ENCODE data around the gene ZNF780A.
"Not testable (repeated sequence)": the region's sequence is repeated elsewhere in the genome, so short reads cannot be mapped to it uniquely, and the experiment has no call there.

ZNF780A gene

DNA sequence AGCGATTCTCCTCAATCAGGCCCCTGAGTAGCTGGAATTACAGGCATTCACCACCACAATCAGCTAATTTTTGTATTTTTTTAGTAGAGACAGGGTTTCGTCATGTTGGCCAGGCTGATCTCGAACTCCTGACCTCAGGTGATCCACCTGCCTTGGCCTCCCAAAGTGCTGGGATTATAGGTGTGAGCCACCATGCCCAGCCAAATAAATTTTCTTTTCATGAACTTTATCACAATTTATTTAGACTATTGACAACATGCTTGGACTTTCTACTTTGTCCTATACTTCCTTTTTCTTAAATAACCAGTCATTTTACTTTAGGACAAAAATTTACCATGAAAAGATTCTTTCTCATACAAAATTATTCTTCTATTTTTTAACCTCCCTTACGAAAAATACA lies 21.5 kb upstream of the ZNF780A start:
- H2AFZ ChIP-seq (ENCODE audit: low read depth, low read length); H2BK15ac ChIP-seq (ENCODE audit: low read depth, poor library complexity, severe bottlenecking); H3K14ac ChIP-seq (ENCODE audit: low read length in 2 of 2); H3K9me3 ChIP-seq (ENCODE audit: control insufficient read depth, low read length); H4K91ac ChIP-seq (ENCODE audit: low read length); H2BK5ac ChIP-seq (ENCODE audit: low read depth, low read length, poor library complexity, severe bottlenecking); H3K18ac ChIP-seq (ENCODE audit: low read depth in 1 of 2, low read length in 2 of 2); H3K79me1 ChIP-seq (replicated peaks; ENCODE audit: low read length, poor library complexity, severe bottlenecking); H2AK5ac ChIP-seq (ENCODE audit: low read length, severe bottlenecking); H3K27ac ChIP-seq (ENCODE audit: low read length, poor library complexity, severe bottlenecking); H3K4me2 ChIP-seq (ENCODE audit: low read length, poor library complexity, severe bottlenecking); H2BK12ac ChIP-seq (ENCODE audit: low read length in 2 of 2); H3K4ac ChIP-seq (ENCODE audit: low read depth in 1 of 2, low read length in 2 of 2); H3K9ac ChIP-seq (ENCODE audit: low read length); H4K8ac ChIP-seq (ENCODE audit: low read length); H3K36me3 ChIP-seq (ENCODE audit: control insufficient read depth in 1 of 2, insufficient read depth in 2 of 2, low read depth in 1 of 2, low read length in 2 of 2); H3K4me3 ChIP-seq (ENCODE audit: insufficient read depth in 1 of 2, low read depth in 1 of 2, low read length in 2 of 2); H2BK120ac ChIP-seq (ENCODE audit: low read depth, low read length); H3K23ac ChIP-seq (ENCODE audit: low read length in 2 of 2); H3K27me3 ChIP-seq (ENCODE audit: control insufficient read depth in 1 of 2, insufficient read depth in 1 of 2, low read length in 2 of 2); DNase-seq; H3K4me1 ChIP-seq (ENCODE audit: control insufficient read depth, insufficient read depth, low read depth, low read length): not testable (repeated sequence)
- 34% methylated on average over 4 of the region's 4 CpGs for WGBS

DNA sequence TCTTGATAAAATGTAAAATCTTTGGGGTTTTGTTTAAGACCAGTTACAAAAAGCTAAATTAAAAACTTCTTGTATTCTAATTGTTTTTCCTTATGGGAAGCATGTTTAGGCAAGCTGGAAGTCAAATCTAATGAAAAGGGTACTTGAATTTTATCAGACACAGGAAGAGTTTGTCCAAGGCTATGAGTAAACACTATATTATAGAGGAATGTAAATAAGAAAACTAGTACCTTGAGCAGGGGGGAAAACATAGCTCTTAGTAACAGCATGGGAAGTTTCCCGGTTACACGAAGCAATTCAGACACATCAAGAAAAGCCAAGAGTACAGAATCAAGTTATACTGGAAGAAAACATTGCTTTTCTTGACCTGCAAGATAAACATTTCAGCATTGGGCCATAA lies 19.8 kb upstream of the ZNF780A start:
- Histone ChIP-seq H4K8ac (ENCODE audit: low read length) (no peak overlapping the region), H3K79me1 (replicated peaks; ENCODE audit: low read length, poor library complexity, severe bottlenecking) (no peaks in the 10 kb centered on the region), H3K4me1 (ENCODE audit: control insufficient read depth, insufficient read depth, low read depth, low read length) (no peaks in the 10 kb centered on the region), H2BK120ac (ENCODE audit: low read depth, low read length) (no peak overlapping the region), H2BK12ac (ENCODE audit: low read length in 2 of 2) (no peak overlapping the region), H2BK15ac (ENCODE audit: low read depth, poor library complexity, severe bottlenecking) (no peak overlapping the region), H3K14ac (ENCODE audit: low read length in 2 of 2) (no peak overlapping the region), H3K27ac (ENCODE audit: low read length, poor library complexity, severe bottlenecking) (no peak overlapping the region), H3K18ac (ENCODE audit: low read depth in 1 of 2, low read length in 2 of 2) (no peak overlapping the region), H2AFZ (ENCODE audit: low read depth, low read length) (no peak overlapping the region), H3K9ac (ENCODE audit: low read length) (no peak overlapping the region), H3K4me2 (ENCODE audit: low read length, poor library complexity, severe bottlenecking) (no peak overlapping the region), H3K4ac (ENCODE audit: low read depth in 1 of 2, low read length in 2 of 2) (no peak overlapping the region), H3K27me3 (ENCODE audit: control insufficient read depth in 1 of 2, insufficient read depth in 1 of 2, low read length in 2 of 2) (no peaks in the 10 kb centered on the region), H3K36me3 (ENCODE audit: control insufficient read depth in 1 of 2, insufficient read depth in 2 of 2, low read depth in 1 of 2, low read length in 2 of 2) (no peaks in the 10 kb centered on the region), H3K9me3 (ENCODE audit: control insufficient read depth, low read length) (no peaks in the 10 kb centered on the region), H4K91ac (ENCODE audit: low read length) (no peak overlapping the region), H3K23ac (ENCODE audit: low read length in 2 of 2) (no peak overlapping the region), H3K4me3 (ENCODE audit: insufficient read depth in 1 of 2, low read depth in 1 of 2, low read length in 2 of 2) (no peak overlapping the region), H2AK5ac (ENCODE audit: low read length, severe bottlenecking) (no peak overlapping the region), H2BK5ac (ENCODE audit: low read depth, low read length, poor library complexity, severe bottlenecking) (no peak overlapping the region)
- 81% methylated on average over 2 of the region's 2 CpGs for WGBS
- no peak for DNase-seq

DNA sequence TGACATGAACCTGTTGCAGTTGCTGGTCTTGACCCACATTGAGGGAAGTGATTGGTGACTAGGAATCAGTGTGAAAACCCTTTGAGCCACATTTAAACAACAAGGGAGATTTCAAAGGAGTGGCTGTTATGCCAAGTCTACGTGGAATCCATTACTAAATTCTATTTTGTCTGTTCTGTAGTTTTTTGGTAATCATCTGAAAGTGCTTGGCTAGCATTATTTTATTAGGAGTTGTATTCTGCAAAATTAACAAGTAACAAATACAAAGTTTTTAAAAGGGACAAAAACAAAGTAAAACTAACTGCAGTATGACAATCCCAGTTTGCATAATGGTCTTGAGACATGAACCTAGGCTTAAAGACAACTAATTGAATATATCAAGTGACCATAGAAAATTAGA lies 14.0 kb upstream of the ZNF780A start:
- Histone ChIP-seq H3K14ac (ENCODE audit: low read length in 2 of 2) (no peak overlapping the region), H4K8ac (ENCODE audit: low read length) (no peak overlapping the region), H3K27ac (ENCODE audit: low read length, poor library complexity, severe bottlenecking) (no peak overlapping the region), H3K36me3 (ENCODE audit: control insufficient read depth in 1 of 2, insufficient read depth in 2 of 2, low read depth in 1 of 2, low read length in 2 of 2) (no peaks in the 10 kb centered on the region), H2AK5ac (ENCODE audit: low read length, severe bottlenecking) (no peak overlapping the region), H2BK120ac (ENCODE audit: low read depth, low read length) (no peak overlapping the region), H3K4me1 (ENCODE audit: control insufficient read depth, insufficient read depth, low read depth, low read length) (no peaks in the 10 kb centered on the region), H3K4me3 (ENCODE audit: insufficient read depth in 1 of 2, low read depth in 1 of 2, low read length in 2 of 2) (no peak overlapping the region), H3K4ac (ENCODE audit: low read depth in 1 of 2, low read length in 2 of 2) (no peak overlapping the region), H2BK12ac (ENCODE audit: low read length in 2 of 2) (no peak overlapping the region), H3K23ac (ENCODE audit: low read length in 2 of 2) (no peak overlapping the region), H3K27me3 (ENCODE audit: control insufficient read depth in 1 of 2, insufficient read depth in 1 of 2, low read length in 2 of 2) (no peaks in the 10 kb centered on the region), H4K91ac (ENCODE audit: low read length) (no peak overlapping the region), H2BK15ac (ENCODE audit: low read depth, poor library complexity, severe bottlenecking) (no peak overlapping the region), H3K18ac (ENCODE audit: low read depth in 1 of 2, low read length in 2 of 2) (no peak overlapping the region), H3K9me3 (ENCODE audit: control insufficient read depth, low read length) (no peaks in the 10 kb centered on the region), H3K9ac (ENCODE audit: low read length) (no peak overlapping the region), H2BK5ac (ENCODE audit: low read depth, low read length, poor library complexity, severe bottlenecking) (no peak overlapping the region), H3K4me2 (ENCODE audit: low read length, poor library complexity, severe bottlenecking) (no peak overlapping the region), H3K79me1 (replicated peaks; ENCODE audit: low read length, poor library complexity, severe bottlenecking) (no peaks in the 10 kb centered on the region), H2AFZ (ENCODE audit: low read depth, low read length) (no peak overlapping the region)
- DNase-seq, result no peak
- WGBS, result no CpG with 5 or more reads among the region's 1 CpG

- no peak overlapping the region for H2BK12ac ChIP-seq (ENCODE audit: low read length in 2 of 2)
- H4K8ac ChIP-seq (ENCODE audit: low read length), result no peak overlapping the region
- H2AFZ ChIP-seq (ENCODE audit: low read depth, low read length), result no peak overlapping the region
- H3K14ac ChIP-seq (ENCODE audit: low read length in 2 of 2), result no peak overlapping the region
- H3K36me3 ChIP-seq (ENCODE audit: control insufficient read depth in 1 of 2, insufficient read depth in 2 of 2, low read depth in 1 of 2, low read length in 2 of 2), result no peaks in the 10 kb centered on the region
- no peaks in the 10 kb centered on the region for H3K27me3 ChIP-seq (ENCODE audit: control insufficient read depth in 1 of 2, insufficient read depth in 1 of 2, low read length in 2 of 2)
- no peak overlapping the region for H3K18ac ChIP-seq (ENCODE audit: low read depth in 1 of 2, low read length in 2 of 2)
- no peak overlapping the region for H2AK5ac ChIP-seq (ENCODE audit: low read length, severe bottlenecking)
- no peak for DNase-seq
- WGBS, result 81% methylated on average over 3 of the region's 4 CpGs
- H3K4ac ChIP-seq (ENCODE audit: low read depth in 1 of 2, low read length in 2 of 2), result no peak overlapping the region
- H3K79me1 ChIP-seq (replicated peaks; ENCODE audit: low read length, poor library complexity, severe bottlenecking), result no peaks in the 10 kb centered on the region
- H3K4me3 ChIP-seq (ENCODE audit: insufficient read depth in 1 of 2, low read depth in 1 of 2, low read length in 2 of 2), result no peak overlapping the region
- H3K27ac ChIP-seq (ENCODE audit: low read length, poor library complexity, severe bottlenecking), result no peak overlapping the region
- no peak overlapping the region for H3K4me2 ChIP-seq (ENCODE audit: low read length, poor library complexity, severe bottlenecking)
- no peak overlapping the region for H2BK120ac ChIP-seq (ENCODE audit: low read depth, low read length)
- no peak overlapping the region for H3K23ac ChIP-seq (ENCODE audit: low read length in 2 of 2)
- H2BK15ac ChIP-seq (ENCODE audit: low read depth, poor library complexity, severe bottlenecking), result no peak overlapping the region
- H4K91ac ChIP-seq (ENCODE audit: low read length), result no peak overlapping the region
- no peaks in the 10 kb centered on the region for H3K9me3 ChIP-seq (ENCODE audit: control insufficient read depth, low read length)
- H3K4me1 ChIP-seq (ENCODE audit: control insufficient read depth, insufficient read depth, low read depth, low read length), result no peaks in the 10 kb centered on the region
- H2BK5ac ChIP-seq (ENCODE audit: low read depth, low read length, poor library complexity, severe bottlenecking), result no peak overlapping the region
- H3K9ac ChIP-seq (ENCODE audit: low read length), result no peak overlapping the region
These were observed 12.9 kb upstream of the ZNF780A start for GRCh38 chr19:40103600-40103999.
